GM23248 (cell line): ENCODE measurements around the gene ARL4A. TPM values are rescaled to one million over a fixed set of nuclear protein-coding genes. Genes with fewer than 3 reads are reported as not detected.
"Not testable (repeated sequence)": the region's sequence is repeated elsewhere in the genome, so short reads cannot be mapped to it uniquely, and the experiment has no call there.

Experiments
- DNase-seq: peaks from one replicate; pipeline ENCODE4 v3.0.0-alpha.2; 2015
- H2AFZ ChIP-seq: fragments of 200-600 bp; sonication (generic); 2 replicates; pipeline ENCODE4 v1.6.1; 2016; ENCODE audit warnings: antibody characterized with exemption
- H3F3A ChIP-seq: fragments of 200-600 bp; sonication (generic); 2 replicates; pipeline ENCODE4 v1.6.1; 2016; ENCODE audit warnings: mild to moderate bottlenecking, antibody characterized with exemption, mixed run types; ENCODE audit not compliant: insufficient read depth
- H3K27ac ChIP-seq: fragments of 200-600 bp; sonication (generic); 2 replicates; pipeline ENCODE4 v1.5.1; 2016; ENCODE audit warnings: mild to moderate bottlenecking
- H3K27me3 ChIP-seq: fragments of 200-600 bp; sonication (generic); replicated peaks from 2 replicates; pipeline ENCODE4 v1.6.1; 2016; ENCODE audit warnings: mild to moderate bottlenecking; ENCODE audit not compliant: insufficient read depth
- H3K36me3 ChIP-seq: fragments of 200-600 bp; sonication (generic); 2 replicates; pipeline ENCODE4 v1.6.1; 2016; ENCODE audit warnings: low read depth, mild to moderate bottlenecking
- H3K4me1 ChIP-seq: fragments of 200-600 bp; sonication (generic); 2 replicates; pipeline ENCODE4 v1.6.1; 2016; ENCODE audit warnings: mild to moderate bottlenecking; ENCODE audit not compliant: insufficient read depth
- H3K4me2 ChIP-seq: fragments of 200-600 bp; sonication (generic); one replicate; pipeline ENCODE4 v1.6.1; 2016; ENCODE audit warnings: mild to moderate bottlenecking; ENCODE audit not compliant: unreplicated experiment
- H3K4me3 ChIP-seq: fragments of 200-600 bp; sonication (generic); 2 replicates; pipeline ENCODE4 v1.5.1; 2016; ENCODE audit warnings: mild to moderate bottlenecking
- H3K79me2 ChIP-seq: fragments of 200-600 bp; sonication (generic); 2 replicates; pipeline ENCODE4 v1.6.1; 2016; ENCODE audit warnings: mild to moderate bottlenecking; ENCODE audit not compliant: insufficient read depth
- H3K9ac ChIP-seq: fragments of 200-600 bp; sonication (generic); 2 replicates; pipeline ENCODE4 v1.6.1; 2016; ENCODE audit warnings: mild to moderate bottlenecking
- H3K9me2 ChIP-seq: fragments of 200-600 bp; sonication (generic); 2 replicates; pipeline ENCODE4 v1.6.1; 2016; ENCODE audit warnings: mixed run types, mild to moderate bottlenecking, moderate library complexity; ENCODE audit not compliant: insufficient read depth
- H3K9me3 ChIP-seq: fragments of 200-600 bp; sonication (generic); one replicate; pipeline ENCODE4 v1.6.1; 2017; ENCODE audit warnings: low read depth
- H4K20me1 ChIP-seq: fragments of 200-600 bp; sonication (generic); 2 replicates; pipeline ENCODE4 v1.6.0; 2016; ENCODE audit not compliant: insufficient read depth
- EZH2 ChIP-seq: fragments of 200-600 bp; sonication (generic); IDR thresholded peaks from 2 replicates; pipeline ENCODE4 v1.6.1; 2018; ENCODE audit warnings: antibody characterized with exemption, mild to moderate bottlenecking; ENCODE audit not compliant: insufficient read depth, poor library complexity, severe bottlenecking
- EZH2phosphoT487 ChIP-seq: fragments of 200-600 bp; sonication (generic); IDR thresholded peaks from 2 replicates; pipeline ENCODE4 v1.6.1; 2018; ENCODE audit warnings: antibody characterized with exemption, moderate library complexity, mild to moderate bottlenecking, low read depth; ENCODE audit not compliant: insufficient read depth
- WGBS, 2 experiments: methylation state at CpG; one replicate each; pipeline ENCODE4 v1.1.6; 2015 to 2017; ENCODE audit warnings: low lambda C conversion rate in 2 of 2, low coverage in 1 of 2; ENCODE audit errors: missing lambda C conversion rate in 2 of 2; 5-methylcytosine and 5-hydroxymethylcytosine counted together
- in situ Hi-C: fragments of 300-500 bp; cut with MboI; formaldehyde crosslinking; loops from 2 replicates; pipeline ENCODE4 v1.15.0; 2020
- polyA plus RNA-seq: library from polyadenylated mRNA; unstranded; fragments of >200 nt; fragmentation: Nextera tagmentation; extraction: Ambion mirVana; gene quantifications from 2 replicates; pipeline ENCODE4 v1.2.1, GENCODE V29; 2016
- total RNA-seq: library from RNA; depleted of rRNA; stranded (reverse); fragments of >200 nt; shearing (Covaris generic); gene quantifications from 2 replicates; pipeline ENCODE4 v1.2.3, GENCODE V29; 2014

ARL4A gene
- total and polyA plus RNA-seq, 2 experiments from 2014 or later = 17.5 to 20.9 TPM

DNA sequence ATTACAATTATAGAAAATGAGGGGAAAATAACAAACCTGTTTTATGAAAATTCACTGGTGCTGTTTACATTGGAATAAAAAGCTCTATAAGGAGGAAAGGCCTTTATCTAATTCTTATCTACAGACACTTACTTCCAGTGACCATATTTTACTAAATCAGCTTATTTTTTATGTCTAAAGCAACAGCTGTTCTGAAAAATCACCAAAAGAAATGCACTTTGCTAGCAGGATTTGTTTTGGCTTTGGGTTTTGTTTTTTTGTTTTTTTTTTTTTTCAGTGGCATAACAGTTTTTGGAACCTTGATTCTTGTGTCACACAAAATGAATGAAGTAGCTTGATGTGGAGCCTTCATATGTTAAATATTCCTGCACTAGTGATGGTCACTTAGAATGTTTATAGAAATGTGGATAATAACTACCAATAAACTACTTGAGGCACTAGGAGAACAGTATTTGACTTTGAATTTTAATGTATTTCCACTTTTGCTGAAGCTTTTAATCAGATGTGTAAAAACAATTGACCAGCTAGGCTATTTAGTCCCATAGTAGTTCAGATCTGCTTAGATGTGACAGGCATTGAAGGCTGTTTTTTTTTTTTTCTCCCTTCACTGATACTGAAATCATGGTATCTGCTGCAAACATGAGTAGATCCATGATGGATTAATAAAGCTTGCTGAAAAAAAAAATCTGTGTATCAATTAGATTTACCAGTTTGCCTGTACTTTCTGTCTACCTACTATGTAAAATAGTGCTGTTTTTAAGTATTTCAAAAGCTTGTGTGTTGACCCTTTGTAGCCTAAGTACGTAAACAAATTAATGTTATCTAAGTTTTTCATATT, 2.8 kb downstream of the ARL4A start:
- H3K4me3 ChIP-seq = peak overlapping the region; percentile 36
- WGBS, 2 experiments = 96 to 98% methylated on average over 1 of the region's 1 CpG
- peaks cover 20% of the 10 kb centered on the region for H3K4me1 ChIP-seq
- DNase-seq = no peak
- H3K4me2 ChIP-seq = peak overlapping the region; percentile 63
- no peak overlapping the region for H3K9ac ChIP-seq
- no peaks in the 10 kb centered on the region for H3K27me3 ChIP-seq
- H3F3A ChIP-seq = peaks cover 9% of the 10 kb centered on the region
- H4K20me1 ChIP-seq = no peaks in the 10 kb centered on the region
- TF ChIP-seq EZH2phosphoT487 (no peak), EZH2 (no peak)
- H3K79me2 ChIP-seq = peaks cover 47% of the 10 kb centered on the region
- H3K9me2 ChIP-seq = no peaks in the 10 kb centered on the region
- no peaks in the 10 kb centered on the region for H3K9me3 ChIP-seq
- H3K36me3 ChIP-seq = no peaks in the 10 kb centered on the region
- no peak overlapping the region for H3K27ac ChIP-seq
- no peak overlapping the region for H2AFZ ChIP-seq
- in situ Hi-C loops = no loop called here

GRCh38 chr7:12691388-12691787, 4.0 kb downstream of the ARL4A start:
- in situ Hi-C loops, H4K20me1 ChIP-seq, H3K4me3 ChIP-seq, H3K4me2 ChIP-seq, H3K9me2 ChIP-seq, H3K27me3 ChIP-seq, H3K36me3 ChIP-seq, DNase-seq, H3K9ac ChIP-seq, H3F3A ChIP-seq, H3K27ac ChIP-seq, H3K9me3 ChIP-seq, H2AFZ ChIP-seq: not testable (repeated sequence)
- Histone ChIP-seq H3K79me2 (peaks cover 47% of the 10 kb centered on the region), H3K4me1 (peaks cover 20% of the 10 kb centered on the region)
- WGBS, 2 experiments = 96 to 100% methylated on average over 3 of the region's 3 CpGs

- no peak overlapping the region for H3K4me3 ChIP-seq
- no peaks in the 10 kb centered on the region for H3K27me3 ChIP-seq
- no peaks in the 10 kb centered on the region for H3F3A ChIP-seq
- no peaks in the 10 kb centered on the region for H3K9me2 ChIP-seq
- in situ Hi-C loops = no loop called here
- DNase-seq = no peak
- H3K4me2 ChIP-seq = no peak overlapping the region
- H2AFZ ChIP-seq = no peak overlapping the region
- TF ChIP-seq EZH2phosphoT487 = no peak
- TF ChIP-seq EZH2 = no peak
- no peaks in the 10 kb centered on the region for H4K20me1 ChIP-seq
- H3K9ac ChIP-seq = no peak overlapping the region
- H3K9me3 ChIP-seq = no peaks in the 10 kb centered on the region
- no peaks in the 10 kb centered on the region for H3K36me3 ChIP-seq
- peaks cover 47% of the 10 kb centered on the region for H3K79me2 ChIP-seq
- H3K4me1 ChIP-seq = peaks cover 20% of the 10 kb centered on the region
- H3K27ac ChIP-seq = no peak overlapping the region
- 95 to 100% methylated on average over 1 of the region's 1 CpG for WGBS, 2 experiments
Measured at GRCh38 chr7:12692035-12692434, 4.6 kb downstream of the ARL4A start.

DNA sequence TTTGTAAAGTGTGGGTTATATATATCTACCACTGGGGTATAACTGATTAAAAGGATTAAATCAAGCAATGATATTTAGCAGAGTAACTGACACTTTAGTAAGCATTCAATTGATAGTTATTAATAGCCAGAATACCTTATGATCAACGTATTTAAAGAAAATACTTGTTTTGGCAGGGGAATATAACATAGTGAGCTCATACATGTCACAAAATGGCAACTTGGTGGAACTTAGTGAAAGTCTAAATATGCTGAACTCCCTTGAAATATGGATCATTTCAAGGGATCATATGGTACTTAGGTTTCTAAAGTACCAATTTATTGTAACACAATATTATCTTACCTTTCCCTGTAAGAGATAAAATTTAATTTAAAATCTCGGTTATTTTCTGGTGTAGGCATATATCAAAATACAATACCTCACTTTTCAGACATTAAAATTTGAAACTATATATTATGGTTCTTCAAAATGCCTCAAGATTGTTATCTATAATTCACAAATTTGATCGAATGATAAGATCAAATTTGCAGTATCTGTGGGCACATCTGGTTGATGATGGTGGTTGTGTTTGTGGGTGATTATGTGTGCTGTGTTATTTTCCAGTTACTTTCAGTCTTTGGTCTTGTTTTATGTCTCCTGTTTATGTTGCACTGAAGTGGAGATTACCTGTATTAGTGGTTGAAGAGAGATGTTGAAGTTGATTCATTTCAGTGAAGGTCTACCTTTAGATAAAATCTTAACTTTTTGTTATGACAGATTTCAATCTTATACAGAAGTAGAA, 5.2 kb downstream of the ARL4A start:
- WGBS, 2 experiments = 44 to 50% methylated on average over 3 of the region's 3 CpGs
- H3K4me3 ChIP-seq = no peak overlapping the region
- no peaks in the 10 kb centered on the region for H3K27me3 ChIP-seq
- H3K4me1 ChIP-seq = peaks cover 20% of the 10 kb centered on the region
- in situ Hi-C loops = no loop called here
- H3K9me2 ChIP-seq = no peaks in the 10 kb centered on the region
- H3K4me2 ChIP-seq = no peak overlapping the region
- H3K9ac ChIP-seq = no peak overlapping the region
- no peaks in the 10 kb centered on the region for H3K9me3 ChIP-seq
- H2AFZ ChIP-seq = no peak overlapping the region
- H3K36me3 ChIP-seq = no peaks in the 10 kb centered on the region
- no peaks in the 10 kb centered on the region for H3F3A ChIP-seq
- TF ChIP-seq EZH2phosphoT487 (no peak), EZH2 (no peak)
- no peak overlapping the region for H3K27ac ChIP-seq
- DNase-seq = no peak
- H4K20me1 ChIP-seq = no peaks in the 10 kb centered on the region
- H3K79me2 ChIP-seq = peaks cover 45% of the 10 kb centered on the region
